ENCODE data around the gene CDC42EP4. TPM values are rescaled to one million over a fixed set of nuclear protein-coding genes. Genes with fewer than 3 reads are reported as not detected.

Gene CDC42EP4
- total RNA-seq, 1 donor from 2014 or later = 124 TPM

DNA sequence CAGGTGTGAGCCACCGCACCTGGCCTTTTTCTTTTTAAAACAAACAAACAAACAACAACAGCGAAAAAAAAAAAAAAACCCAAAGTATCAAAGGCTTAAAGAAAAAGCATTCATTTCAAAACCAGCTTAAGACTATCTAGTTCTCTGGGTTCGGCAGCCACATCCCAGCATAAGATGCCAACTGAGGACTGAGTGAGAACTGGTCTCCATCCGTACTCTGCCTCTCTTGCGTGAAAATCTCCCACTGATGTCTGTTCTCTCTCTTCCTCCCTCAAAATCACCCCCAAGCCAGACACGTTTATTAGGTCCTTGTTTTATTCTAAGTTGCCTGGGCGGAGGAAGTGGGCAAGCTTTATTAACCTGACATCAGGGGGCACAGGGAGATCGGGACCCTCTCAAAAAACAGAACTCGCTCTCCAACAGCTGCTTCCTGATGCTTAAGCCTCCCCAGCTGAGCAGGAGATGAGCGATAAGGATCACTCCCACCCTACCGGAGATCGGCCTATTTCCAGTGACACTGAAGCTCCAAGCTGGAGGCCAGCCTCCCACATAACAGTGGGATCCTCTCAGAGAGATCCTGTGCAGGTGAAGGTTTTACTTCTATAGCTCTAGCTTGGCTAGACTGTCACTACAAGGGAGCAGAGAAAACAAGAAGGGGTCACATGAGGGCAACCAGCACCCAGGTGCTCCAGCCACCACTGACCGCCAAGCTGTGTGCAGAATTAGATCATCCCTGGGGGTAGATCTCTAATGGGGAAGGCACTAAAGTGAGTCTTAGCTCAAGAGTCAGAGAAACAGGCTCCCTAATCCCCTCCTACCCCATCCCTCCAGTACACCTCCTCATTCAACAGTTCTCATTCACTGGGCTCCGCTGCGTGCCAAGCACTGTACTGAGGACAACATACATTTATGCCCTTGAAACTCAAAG, 13.6 kb downstream of the CDC42EP4 start:
- Mint-ChIP-seq H3K27me3 (ENCODE audit: unreplicated experiment) (no peaks in the 10 kb centered on the region), H3K4me3 (ENCODE audit: unreplicated experiment) (peak overlapping the region; percentile 23), H3K36me3 (ENCODE audit: unreplicated experiment) (no peaks in the 10 kb centered on the region), H3K27ac (ENCODE audit: unreplicated experiment) (peak overlapping the region; percentile 26), H3K4me1 (ENCODE audit: low read depth, unreplicated experiment) (peaks cover 25% of the 10 kb centered on the region), H3K9me3 (ENCODE audit: unreplicated experiment) (no peaks in the 10 kb centered on the region)
- DNase-seq = no peak
- TF ChIP-seq, protein P1, sequence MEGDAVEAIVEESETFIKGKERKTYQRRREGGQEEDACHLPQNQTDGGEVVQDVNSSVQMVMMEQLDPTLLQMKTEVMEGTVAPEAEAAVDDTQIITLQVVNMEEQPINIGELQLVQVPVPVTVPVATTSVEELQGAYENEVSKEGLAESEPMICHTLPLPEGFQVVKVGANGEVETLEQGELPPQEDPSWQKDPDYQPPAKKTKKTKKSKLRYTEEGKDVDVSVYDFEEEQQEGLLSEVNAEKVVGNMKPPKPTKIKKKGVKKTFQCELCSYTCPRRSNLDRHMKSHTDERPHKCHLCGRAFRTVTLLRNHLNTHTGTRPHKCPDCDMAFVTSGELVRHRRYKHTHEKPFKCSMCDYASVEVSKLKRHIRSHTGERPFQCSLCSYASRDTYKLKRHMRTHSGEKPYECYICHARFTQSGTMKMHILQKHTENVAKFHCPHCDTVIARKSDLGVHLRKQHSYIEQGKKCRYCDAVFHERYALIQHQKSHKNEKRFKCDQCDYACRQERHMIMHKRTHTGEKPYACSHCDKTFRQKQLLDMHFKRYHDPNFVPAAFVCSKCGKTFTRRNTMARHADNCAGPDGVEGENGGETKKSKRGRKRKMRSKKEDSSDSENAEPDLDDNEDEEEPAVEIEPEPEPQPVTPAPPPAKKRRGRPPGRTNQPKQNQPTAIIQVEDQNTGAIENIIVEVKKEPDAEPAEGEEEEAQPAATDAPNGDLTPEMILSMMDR (IDR thresholded peaks at IDR 0.05; ENCODE audit: partially characterized antibody, unreplicated experiment) = no peak

DNA sequence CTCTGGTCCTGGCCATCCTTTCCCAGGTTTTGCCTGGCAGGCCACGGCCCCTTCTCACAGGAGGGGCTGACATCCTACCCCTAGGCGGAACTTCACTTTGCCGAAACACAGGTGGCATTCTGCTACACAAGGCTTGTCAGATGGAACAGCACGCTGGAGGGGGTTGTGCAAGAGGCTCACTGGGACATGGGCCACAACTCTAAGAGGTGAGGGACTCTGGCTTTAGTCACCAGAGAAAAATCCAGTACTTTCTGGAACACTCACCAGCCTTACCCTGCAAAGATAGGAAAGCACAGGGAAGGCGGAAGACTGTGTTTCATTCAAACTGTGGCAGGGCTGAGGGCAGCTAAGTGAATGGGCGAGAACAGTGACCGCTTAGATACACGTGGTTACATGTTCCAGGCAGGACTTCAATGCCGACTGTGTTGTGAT, 18.3 kb downstream of the CDC42EP4 start:
- peaks cover 5% of the 10 kb centered on the region for H3K27me3 Mint-ChIP-seq (ENCODE audit: unreplicated experiment)
- H3K4me3 Mint-ChIP-seq (ENCODE audit: unreplicated experiment) = no peak overlapping the region
- no peak overlapping the region for H3K27ac Mint-ChIP-seq (ENCODE audit: unreplicated experiment)
- peaks cover 23% of the 10 kb centered on the region for H3K4me1 Mint-ChIP-seq (ENCODE audit: low read depth, unreplicated experiment)
- H3K36me3 Mint-ChIP-seq (ENCODE audit: unreplicated experiment) = no peaks in the 10 kb centered on the region
- TF ChIP-seq, protein P1 (IDR thresholded peaks at IDR 0.05; ENCODE audit: partially characterized antibody, unreplicated experiment) = no peak
- H3K9me3 Mint-ChIP-seq (ENCODE audit: unreplicated experiment) = no peaks in the 10 kb centered on the region
- no peak for DNase-seq

DNA sequence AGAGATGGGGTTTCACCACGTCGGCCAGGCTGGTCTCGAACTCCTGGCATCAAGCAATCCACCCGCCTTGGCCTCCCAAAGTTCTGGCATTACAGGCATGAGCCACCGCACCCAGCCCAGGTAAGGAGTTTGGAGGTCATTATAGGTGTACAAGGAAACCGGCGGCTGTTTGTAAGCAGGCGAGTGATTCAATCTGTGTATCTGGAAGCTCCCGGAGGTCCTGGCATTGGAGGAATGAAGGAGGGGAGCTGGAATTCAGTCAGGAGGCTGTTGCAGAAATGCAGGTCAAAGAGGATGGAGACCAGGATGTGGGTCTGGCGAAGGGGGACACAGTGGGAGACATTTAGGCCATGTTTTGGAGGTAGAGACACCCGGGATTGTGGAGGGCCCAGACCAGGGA, 18.8 kb downstream of the CDC42EP4 start:
- no peak for DNase-seq

DNA sequence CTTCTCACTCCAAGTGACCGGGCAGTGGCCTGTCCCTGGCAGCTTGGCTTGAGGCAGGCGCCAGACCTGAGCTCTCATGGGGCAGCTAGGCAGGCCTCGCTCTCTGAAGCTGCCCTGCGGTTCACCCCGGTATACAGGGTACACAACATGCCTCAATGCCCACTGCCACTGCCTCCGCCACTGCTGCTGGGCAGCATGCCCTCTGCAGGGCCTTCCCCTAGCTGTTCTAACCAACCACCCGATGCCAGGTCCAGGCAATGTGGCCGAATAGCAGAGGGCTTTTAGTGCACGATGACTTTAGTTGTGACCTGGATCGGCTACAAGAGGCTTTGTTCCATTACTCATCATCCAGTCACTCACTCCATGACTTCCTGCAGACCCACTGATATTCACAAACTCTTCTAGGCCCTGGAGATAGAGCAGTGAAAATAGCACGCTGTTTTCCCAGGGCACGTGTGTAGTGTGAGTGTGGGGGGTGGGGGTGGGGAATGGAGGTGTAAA, 19.7 kb downstream of the CDC42EP4 start:
- H3K36me3 Mint-ChIP-seq (ENCODE audit: unreplicated experiment) = no peaks in the 10 kb centered on the region
- DNase-seq = no peak
- H3K4me1 Mint-ChIP-seq (ENCODE audit: low read depth, unreplicated experiment) = peaks cover 25% of the 10 kb centered on the region
- TF ChIP-seq, protein P1 (IDR thresholded peaks at IDR 0.05; ENCODE audit: partially characterized antibody, unreplicated experiment) = no peak
- H3K27ac Mint-ChIP-seq (ENCODE audit: unreplicated experiment) = no peak overlapping the region
- H3K9me3 Mint-ChIP-seq (ENCODE audit: unreplicated experiment) = no peaks in the 10 kb centered on the region
- no peak overlapping the region for H3K4me3 Mint-ChIP-seq (ENCODE audit: unreplicated experiment)
- peaks cover 10% of the 10 kb centered on the region for H3K27me3 Mint-ChIP-seq (ENCODE audit: unreplicated experiment)

More for the DNA sequence above, 18.8 kb downstream of the CDC42EP4 start:
- Mint-ChIP-seq H3K27me3 (ENCODE audit: unreplicated experiment) (peaks cover 6% of the 10 kb centered on the region), H3K4me1 (ENCODE audit: low read depth, unreplicated experiment) (peaks cover 20% of the 10 kb centered on the region), H3K4me3 (ENCODE audit: unreplicated experiment) (no peak overlapping the region), H3K9me3 (ENCODE audit: unreplicated experiment) (no peaks in the 10 kb centered on the region), H3K27ac (ENCODE audit: unreplicated experiment) (no peak overlapping the region), H3K36me3 (ENCODE audit: unreplicated experiment) (no peaks in the 10 kb centered on the region)
- TF ChIP-seq, protein P1 (IDR thresholded peaks at IDR 0.05; ENCODE audit: partially characterized antibody, unreplicated experiment) = no peak
